ENCODE results near the gene AAK1.
"Not testable (repeated sequence)": the region's sequence is repeated elsewhere in the genome, so short reads cannot be mapped to it uniquely, and the experiment has no call there.

Gene AAK1

GRCh38 chr2:69624131-69624530 lies 19.4 kb downstream of the AAK1 start:
- Histone ChIP-seq H3K36me3 (ENCODE audit: low read depth) (no peaks in the 10 kb centered on the region), H3K9me3 (ENCODE audit: severe bottlenecking) (no peaks in the 10 kb centered on the region), H3K27ac (ENCODE audit: poor library complexity, severe bottlenecking) (no peak overlapping the region), H3K27me3 (ENCODE audit: insufficient read depth, poor library complexity, severe bottlenecking) (no peaks in the 10 kb centered on the region), H3K4me1 (ENCODE audit: insufficient read depth, poor library complexity, severe bottlenecking) (no peaks in the 10 kb centered on the region), H3K4me3 (ENCODE audit: severe bottlenecking) (no peak overlapping the region)
- no peak for TF ChIP-seq CTCF (IDR thresholded peaks at IDR 0.05; ENCODE audit: poor library complexity, severe bottlenecking)
- DNase-seq (ENCODE audit: low spot score) (no peak), ATAC-seq (ENCODE audit: low read depth) (no peak)

- H3K9me3 ChIP-seq (ENCODE audit: severe bottlenecking): no peaks in the 10 kb centered on the region
- ATAC-seq (ENCODE audit: low read depth) (no peak), DNase-seq (ENCODE audit: low spot score) (no peak)
- no peaks in the 10 kb centered on the region for H3K27me3 ChIP-seq (ENCODE audit: insufficient read depth, poor library complexity, severe bottlenecking)
- H3K4me3 ChIP-seq (ENCODE audit: severe bottlenecking): no peak overlapping the region
- H3K4me1 ChIP-seq (ENCODE audit: insufficient read depth, poor library complexity, severe bottlenecking): no peaks in the 10 kb centered on the region
- H3K36me3 ChIP-seq (ENCODE audit: low read depth): no peaks in the 10 kb centered on the region
- no peak overlapping the region for H3K27ac ChIP-seq (ENCODE audit: poor library complexity, severe bottlenecking)
- no peak for TF ChIP-seq CTCF (IDR thresholded peaks at IDR 0.05; ENCODE audit: poor library complexity, severe bottlenecking)
Observed at GRCh38 chr2:69623236-69623635, 20.3 kb downstream of the AAK1 start.

- H3K4me1 ChIP-seq (ENCODE audit: insufficient read depth, poor library complexity, severe bottlenecking); H3K9me3 ChIP-seq (ENCODE audit: severe bottlenecking); H3K27ac ChIP-seq (ENCODE audit: poor library complexity, severe bottlenecking); H3K36me3 ChIP-seq (ENCODE audit: low read depth); H3K27me3 ChIP-seq (ENCODE audit: insufficient read depth, poor library complexity, severe bottlenecking); DNase-seq (ENCODE audit: low spot score); ATAC-seq (ENCODE audit: low read depth); H3K4me3 ChIP-seq (ENCODE audit: severe bottlenecking): not testable (repeated sequence)
Observed at GRCh38 chr2:69622805-69623204, 20.7 kb downstream of the AAK1 start.

GRCh38 chr2:69622017-69622540 lies 21.5 kb downstream of the AAK1 start:
- not testable (repeated sequence) for H3K4me1 ChIP-seq (ENCODE audit: insufficient read depth, poor library complexity, severe bottlenecking); H3K27me3 ChIP-seq (ENCODE audit: insufficient read depth, poor library complexity, severe bottlenecking); H3K9me3 ChIP-seq (ENCODE audit: severe bottlenecking); DNase-seq (ENCODE audit: low spot score); H3K27ac ChIP-seq (ENCODE audit: poor library complexity, severe bottlenecking); H3K36me3 ChIP-seq (ENCODE audit: low read depth); H3K4me3 ChIP-seq (ENCODE audit: severe bottlenecking); ATAC-seq (ENCODE audit: low read depth)

- no peak for DNase-seq (ENCODE audit: low spot score)
- H3K27ac ChIP-seq (ENCODE audit: poor library complexity, severe bottlenecking): no peak overlapping the region
- TF ChIP-seq CTCF (IDR thresholded peaks at IDR 0.05; ENCODE audit: poor library complexity, severe bottlenecking): no peak
- no peaks in the 10 kb centered on the region for H3K9me3 ChIP-seq (ENCODE audit: severe bottlenecking)
- no peak overlapping the region for H3K4me3 ChIP-seq (ENCODE audit: severe bottlenecking)
- H3K4me1 ChIP-seq (ENCODE audit: insufficient read depth, poor library complexity, severe bottlenecking): peaks cover 15% of the 10 kb centered on the region
- H3K36me3 ChIP-seq (ENCODE audit: low read depth): no peaks in the 10 kb centered on the region
- H3K27me3 ChIP-seq (ENCODE audit: insufficient read depth, poor library complexity, severe bottlenecking): no peaks in the 10 kb centered on the region
- ATAC-seq (ENCODE audit: low read depth): no peak
Observed at GRCh38 chr2:69621440-69621839, 22.1 kb downstream of the AAK1 start.

GRCh38 chr2:69620870-69621269 lies 22.7 kb downstream of the AAK1 start:
- Histone ChIP-seq H3K4me1 (ENCODE audit: insufficient read depth, poor library complexity, severe bottlenecking) (peaks cover 18% of the 10 kb centered on the region), H3K4me3 (ENCODE audit: severe bottlenecking) (no peak overlapping the region), H3K36me3 (ENCODE audit: low read depth) (no peaks in the 10 kb centered on the region), H3K27ac (ENCODE audit: poor library complexity, severe bottlenecking) (no peak overlapping the region), H3K9me3 (ENCODE audit: severe bottlenecking) (no peaks in the 10 kb centered on the region), H3K27me3 (ENCODE audit: insufficient read depth, poor library complexity, severe bottlenecking) (no peaks in the 10 kb centered on the region)
- ATAC-seq (ENCODE audit: low read depth) (no peak), DNase-seq (ENCODE audit: low spot score) (no peak)
- TF ChIP-seq CTCF (IDR thresholded peaks at IDR 0.05; ENCODE audit: poor library complexity, severe bottlenecking): no peak

All from RWPE2 (cell line).